HepG2 (cell line): Measurements from ENCODE around the gene SCYGR6. TPM values are rescaled to one million over a fixed set of nuclear protein-coding genes. Genes with fewer than 3 reads are reported as not detected.
A peak's percentile ranks its signal among the peaks of the same experiment; 100 is the strongest.

Source experiments
- CREB1 ChIP-seq, 2 experiments: fragments of 450-650 bp in 1 of 2; IDR thresholded peaks; 2 replicates each; pipeline ENCODE4 v1.6.1; 2016 to 2017; ENCODE audit warnings: control low read depth in 1 of 2, mild to moderate bottlenecking in 1 of 2, missing compliant biosample characterization in 1 of 2, missing genetic modification characterization in 1 of 2
- ELF3 ChIP-seq: IDR thresholded peaks from 2 replicates; pipeline ENCODE4 v1.6.1; 2016; ENCODE audit warnings: missing genetic modification reagents, missing compliant biosample characterization
- ETV6 ChIP-seq: sonication (generic); formaldehyde crosslinking; conservative IDR thresholded peaks from 2 replicates; pipeline ENCODE4 v1.4.0; 2020; ENCODE audit warnings: missing genetic modification reagents
- HOMEZ ChIP-seq: IDR thresholded peaks from 2 replicates; pipeline ENCODE4 v1.6.1; 2016; ENCODE audit warnings: low read depth
- NR2F2 ChIP-seq: IDR thresholded peaks from 2 replicates; pipeline ENCODE4 v1.6.1; 2012; ENCODE audit warnings: low read depth, inconsistent platforms, borderline replicate concordance
- SALL2 ChIP-seq: sonication (generic); formaldehyde crosslinking; IDR thresholded peaks from 2 replicates; pipeline ENCODE4 v1.8.1; 2023; ENCODE audit warnings: mild to moderate bottlenecking, missing genetic modification reagents, inconsistent platforms
- ZBTB4 ChIP-seq: sonication (generic); formaldehyde crosslinking; IDR thresholded peaks from 2 replicates; pipeline ENCODE4 v1.4.0; 2020; ENCODE audit warnings: missing genetic modification reagents, mild to moderate bottlenecking, borderline replicate concordance
- ZFP41 ChIP-seq: sonication (generic); formaldehyde crosslinking; IDR thresholded peaks from 2 replicates; pipeline ENCODE4 v1.4.0; 2020; ENCODE audit warnings: mild to moderate bottlenecking, missing genetic modification reagents, borderline replicate concordance
- ZFY ChIP-seq: sonication (generic); formaldehyde crosslinking; IDR thresholded peaks from 2 replicates; pipeline ENCODE4 v1.4.0; 2020; ENCODE audit warnings: missing genetic modification reagents
- ZMYM4 ChIP-seq: sonication (generic); formaldehyde crosslinking; IDR thresholded peaks from 2 replicates; pipeline ENCODE4 v1.8.1; 2023; ENCODE audit warnings: mild to moderate bottlenecking, missing genetic modification reagents
- ZNF609 ChIP-seq: sonication (generic); formaldehyde crosslinking; IDR thresholded peaks from 2 replicates; pipeline ENCODE4 v1.4.0; 2020; ENCODE audit warnings: mild to moderate bottlenecking, missing genetic modification reagents, borderline replicate concordance
- ZNF691 ChIP-seq: sonication (generic); formaldehyde crosslinking; IDR thresholded peaks from 2 replicates; pipeline ENCODE4 v1.4.0; 2020; ENCODE audit warnings: missing genetic modification reagents, low read depth, mild to moderate bottlenecking, borderline replicate concordance
- ZNF740 ChIP-seq: sonication (generic); formaldehyde crosslinking; IDR thresholded peaks from 2 replicates; pipeline ENCODE4 v1.4.0; 2020; ENCODE audit warnings: missing genetic modification reagents
- ZXDC ChIP-seq: sonication (generic); formaldehyde crosslinking; IDR thresholded peaks from 2 replicates; pipeline ENCODE4 v1.5.0; 2020; ENCODE audit warnings: mild to moderate bottlenecking, missing genetic modification reagents
- polyA plus RNA-seq, 8 experiments: library from polyadenylated mRNA; depleted of rRNA in 3 of 8; stranded (reverse) in 7 of 8; unstranded in 1 of 8; fragments of >200 nt; fragmentation: Illumina TruSeq in 4 of 8; extraction: Trizol in 4 of 8; gene quantifications; 2 replicates each; pipeline versions ENCODE4 v1.2.1 to v1.2.3, GENCODE V29; 2011 to 2016; ENCODE audit warnings: low read depth in 4 of 8, missing spikeins in 1 of 8, mixed read lengths in 1 of 8; ENCODE audit not compliant: insufficient read depth in 1 of 8
- total RNA-seq, 5 experiments: library from RNA; depleted of rRNA; stranded (reverse); fragments of >200 nt; fragmentation: Illumina TruSeq; extraction: Trizol; gene quantifications; 2 replicates each; pipeline ENCODE4 v1.2.3, GENCODE V29; 2016; ENCODE audit warnings: low read depth in 1 of 5

Gene SCYGR6
- total and polyA plus RNA-seq, 2 of the 13 experiments (the other 11 are each of a cell fraction or from before 2014, with no cell fraction given) = not detected

- TF ChIP-seq ELF3 (CRISPR knock-in tag) (peak; percentile 54), HOMEZ (0 out of 2 replicates have a peak, but pooled peaks have one; percentile 8), ZXDC (CRISPR knock-in tag) (no peak), ZMYM4 (CRISPR knock-in tag) (peak; percentile 66; the same call in 1 of the 2 replicates), NR2F2 (peak; percentile 91), ZBTB4 (peak; percentile 38; the same call in 1 of the 2 replicates), ZFY (CRISPR knock-in tag) (peak; percentile 35; the same call in 1 of the 2 replicates), ZFP41 (CRISPR knock-in tag) (no peak), ZNF740 (CRISPR knock-in tag) (no peak), ZNF691 (CRISPR knock-in tag) (no peak), CREB1 (IDR thresholded peaks at IDR 0.05) (peak; percentile 36; the same call in 1 of the 2 replicates), CREB1 (CRISPR knock-in tag; IDR thresholded peaks at IDR 0.05) (peak; percentile 91), SALL2 (CRISPR knock-in tag) (no peak), ETV6 (CRISPR knock-in tag) (no peak), ZNF609 (CRISPR knock-in tag) (peak; percentile 72; the same call in 1 of the 2 replicates)
Observed at GRCh38 chr2:227759411-227760118, 35.0 kb upstream of the SCYGR6 start (continued).
